Right atrium auricular region (tissue), 2 donors: ENCODE data around the gene TAS2R16. TPM values are rescaled to one million over a fixed set of nuclear protein-coding genes. Genes with fewer than 3 reads are reported as not detected.

Experiments used
- DNase-seq: peaks from one replicate; pipeline ENCODE4 v3.0.0-alpha.2; 2019; ENCODE audit warnings: low spot score
- H3K27ac ChIP-seq, 2 donors: fragments of 200-600 bp; sonication (generic); 1 replicate in 1 of 2; 2 replicates in 1 of 2; pipeline ENCODE4 v1.5.1; 2016 to 2019
- H3K27me3 ChIP-seq, 2 donors: fragments of 200-600 bp; sonication (generic); one replicate each; pipeline versions ENCODE4 v1.5.1 to v1.6.0; 2017 to 2019
- H3K36me3 ChIP-seq: fragments of 200-600 bp; sonication (generic); one replicate; pipeline ENCODE4 v1.5.1; 2016
- H3K4me1 ChIP-seq, 2 donors: fragments of 200-600 bp; sonication (generic); one replicate each; pipeline versions ENCODE4 v1.5.1 to v1.6.0; 2017 to 2019
- H3K4me3 ChIP-seq, 2 donors: fragments of 200-600 bp; sonication (generic); 1 replicate in 1 of 2; 2 replicates in 1 of 2; pipeline ENCODE4 v1.5.1; 2017 to 2019; ENCODE audit warnings: mild to moderate bottlenecking in 1 of 2, moderate library complexity in 1 of 2
- H3K9me3 ChIP-seq, 2 donors: fragments of 200-600 bp; sonication (generic); one replicate each; pipeline ENCODE4 v1.5.1; 2019
- CTCF ChIP-seq, 2 donors: fragments of 200-600 bp; sonication (generic); IDR thresholded peaks; one replicate each; pipeline ENCODE4 v1.5.1; 2019; ENCODE audit warnings: antibody characterized with exemption in 2 of 2
- total RNA-seq, 2 donors: library from RNA; depleted of rRNA; stranded (reverse); fragments of >200 nt; gene quantifications; one replicate each; pipeline ENCODE4 v1.1.0, GENCODE V29; 2016

Gene TAS2R16
- total RNA-seq, 2 donors from 2014 or later, result not detected

DNA sequence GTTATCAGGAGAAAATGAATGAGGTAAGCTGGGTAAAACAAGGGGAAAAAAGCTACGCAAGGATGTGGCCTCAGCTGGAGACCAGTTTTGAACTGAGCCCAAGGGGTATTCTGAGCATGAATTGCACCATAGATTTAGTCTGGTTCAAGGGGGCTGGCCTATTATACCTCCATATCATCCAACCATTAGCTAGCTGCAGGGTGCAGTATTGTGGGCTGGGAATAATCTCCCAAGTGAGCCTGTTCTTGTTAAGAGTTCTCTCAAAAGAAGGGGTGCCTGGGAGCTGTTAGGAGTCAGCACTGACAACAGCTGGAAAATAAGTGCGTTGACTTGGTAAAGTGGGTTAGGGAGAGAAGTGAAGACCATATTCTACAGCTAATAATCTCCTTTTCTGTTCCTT lies 8.0 kb downstream of the TAS2R16 start:
- no peaks in the 10 kb centered on the region for H3K4me1 ChIP-seq
- H3K27ac ChIP-seq, result no peak overlapping the region
- no peak for TF ChIP-seq CTCF (IDR thresholded peaks at IDR 0.05)
- no peaks in the 10 kb centered on the region for H3K9me3 ChIP-seq
- H3K27me3 ChIP-seq, result no peaks in the 10 kb centered on the region
- H3K36me3 ChIP-seq, result no peaks in the 10 kb centered on the region
- DNase-seq, result no peak
- no peak overlapping the region for H3K4me3 ChIP-seq

- no peak overlapping the region for H3K27ac ChIP-seq
- no peak for DNase-seq
- TF ChIP-seq CTCF (IDR thresholded peaks at IDR 0.05), result no peak
- no peaks in the 10 kb centered on the region for H3K36me3 ChIP-seq
- no peaks in the 10 kb centered on the region for H3K27me3 ChIP-seq
- H3K4me3 ChIP-seq, result no peak overlapping the region
- no peaks in the 10 kb centered on the region for H3K9me3 ChIP-seq
- no peaks in the 10 kb centered on the region for H3K4me1 ChIP-seq
These were observed 11.5 kb downstream of the TAS2R16 start for GRCh38 chr7:122984021-122984420.

DNA sequence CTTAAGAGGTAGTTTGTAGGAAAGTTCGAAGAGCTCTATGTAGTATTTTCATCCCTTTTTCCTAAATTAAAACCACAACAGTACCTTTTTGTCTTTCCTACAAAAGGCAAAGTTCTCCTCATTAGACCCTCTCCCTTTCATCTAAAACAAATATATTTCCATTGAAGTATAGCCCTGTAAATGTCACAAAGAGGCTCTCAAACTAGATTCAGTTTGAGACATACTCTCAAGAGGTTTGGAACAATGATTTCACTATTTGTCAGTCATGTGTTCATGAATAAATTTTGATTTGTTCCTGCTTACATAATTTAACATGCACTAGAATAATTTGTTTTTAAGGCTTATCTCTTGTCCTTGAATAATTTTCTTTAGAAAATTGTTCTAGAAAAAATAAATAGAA lies 12.2 kb downstream of the TAS2R16 start:
- Histone ChIP-seq H3K4me3 (no peak overlapping the region), H3K36me3 (no peaks in the 10 kb centered on the region)
- no peak for TF ChIP-seq CTCF (IDR thresholded peaks at IDR 0.05)

GRCh38 chr7:122975341-122975740 lies 20.2 kb downstream of the TAS2R16 start:
- H3K4me3 ChIP-seq, result no peak overlapping the region
- H3K27ac ChIP-seq, result no peak overlapping the region
- no peaks in the 10 kb centered on the region for H3K9me3 ChIP-seq
- DNase-seq, result no peak
- H3K4me1 ChIP-seq, result no peaks in the 10 kb centered on the region
- TF ChIP-seq CTCF (IDR thresholded peaks at IDR 0.05), result no peak
- no peaks in the 10 kb centered on the region for H3K36me3 ChIP-seq
- H3K27me3 ChIP-seq, result no peaks in the 10 kb centered on the region

More for the DNA sequence above, 12.2 kb downstream of the TAS2R16 start:
- DNase-seq, result no peak
- no peaks in the 10 kb centered on the region for H3K27me3 ChIP-seq
- no peaks in the 10 kb centered on the region for H3K4me1 ChIP-seq
- no peak overlapping the region for H3K27ac ChIP-seq
- H3K9me3 ChIP-seq, result no peaks in the 10 kb centered on the region

DNA sequence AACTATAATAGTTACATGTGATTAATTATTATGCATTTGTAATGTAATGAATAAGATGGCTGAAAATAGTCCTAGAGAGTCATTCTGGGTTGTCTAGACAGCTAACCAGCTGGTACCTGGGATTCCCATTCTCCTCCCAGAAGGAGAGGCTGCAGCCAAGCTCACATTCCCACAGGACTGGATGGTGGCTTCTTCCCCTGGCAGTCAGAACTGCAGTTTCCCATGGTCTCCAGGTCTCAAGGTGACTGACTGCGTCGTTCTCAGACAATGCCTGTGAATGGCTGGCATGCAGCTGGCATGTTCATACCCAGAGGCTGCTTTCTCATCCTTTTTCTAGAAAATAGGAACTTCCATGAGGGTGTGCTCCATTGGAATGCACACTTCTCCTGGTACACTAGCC lies 21.3 kb downstream of the TAS2R16 start:
- no peak for DNase-seq
- Histone ChIP-seq H3K4me1 (no peaks in the 10 kb centered on the region), H3K9me3 (no peaks in the 10 kb centered on the region), H3K27me3 (no peaks in the 10 kb centered on the region), H3K36me3 (no peaks in the 10 kb centered on the region), H3K4me3 (no peak overlapping the region), H3K27ac (no peak overlapping the region)
- TF ChIP-seq CTCF (IDR thresholded peaks at IDR 0.05), result no peak

GRCh38 chr7:122972056-122972455 lies 23.4 kb downstream of the TAS2R16 start:
- Histone ChIP-seq H3K9me3 (no peaks in the 10 kb centered on the region), H3K36me3 (no peaks in the 10 kb centered on the region), H3K4me1 (no peaks in the 10 kb centered on the region), H3K27me3 (no peaks in the 10 kb centered on the region), H3K4me3 (no peak overlapping the region), H3K27ac (no peak overlapping the region)
- DNase-seq, result no peak
- no peak for TF ChIP-seq CTCF (IDR thresholded peaks at IDR 0.05)
